ENCODE results near the gene ZNF69. TPM values are rescaled to one million over a fixed set of nuclear protein-coding genes. Genes with fewer than 3 reads are reported as not detected.

The ZNF69 gene
- total and polyA plus RNA-seq, 2 of the 13 experiments (the other 11 are each of a cell fraction or from before 2014, with no cell fraction given) = 9.6 to 21.0 TPM

DNA sequence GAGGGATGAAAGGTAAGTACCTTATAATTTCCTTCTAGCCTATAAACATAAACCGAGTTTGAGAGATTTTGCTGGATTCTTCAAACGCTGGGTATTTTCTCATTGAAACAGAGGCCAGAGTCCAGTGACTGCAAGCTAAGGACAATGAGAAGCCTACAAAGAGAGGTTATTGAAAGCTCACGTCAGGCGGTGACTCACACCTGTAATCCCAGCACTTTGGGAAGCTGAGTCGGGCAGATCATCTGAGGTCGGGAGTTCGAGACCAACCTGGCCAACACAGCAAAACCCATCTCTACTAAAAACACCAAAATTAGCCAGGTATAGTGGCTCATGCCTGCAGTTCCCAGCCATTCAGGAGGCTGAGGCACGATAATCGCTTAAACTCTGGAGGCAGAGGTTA lies 15.0 kb upstream of the ZNF69 start:
- in situ Hi-C loops (cut with HindIII; ENCODE audit: extremely low pct_ligation_motif_present, low pct_unique_long_range_greater_than_20kb) = no loop called here
- Histone ChIP-seq H4K20me1 (ENCODE audit: insufficient read depth, low read length) (no peaks in the 10 kb centered on the region), H3K36me3 (replicated peaks in 1 of 2; ENCODE audit: control insufficient read depth in 1 of 2, insufficient read depth in 2 of 2, low read length in 2 of 2) (peaks cover 0 to 9% of the 10 kb centered on the region in 2 experiments; a peak in 3 of 5 replicates), H3K27ac (ENCODE audit: extremely low read length, insufficient read depth, low read length) (peak overlapping the region; percentile 15), H3K4me3 (replicated peaks in 1 of 3; ENCODE audit: insufficient read depth in 1 of 3, low read depth in 2 of 3, low read length in 3 of 3) (no peak overlapping the region), H3K4me2 (ENCODE audit: low read depth, low read length) (peak overlapping the region; percentile 29; the same call in 1 of the 2 replicates), H3K27me3 (ENCODE audit: control insufficient read depth in 1 of 2, insufficient read depth in 2 of 2, low read length in 2 of 2) (no peaks in the 10 kb centered on the region), H3K9ac (ENCODE audit: insufficient read depth, low read depth, low read length) (no peak overlapping the region), H2AFZ (ENCODE audit: low read length) (no peak overlapping the region), H3K9me3 (ENCODE audit: low read length) (no peaks in the 10 kb centered on the region), H3K4me1 (ENCODE audit: insufficient read depth, low read length) (peaks cover 23% of the 10 kb centered on the region), H3K79me2 (ENCODE audit: insufficient read depth, low read length) (no peaks in the 10 kb centered on the region)
- 27% methylated on average over 9 of the region's 9 CpGs for WGBS (ENCODE audit: low lambda C conversion rate)
- peak; percentile 53 for DNase-seq (ENCODE audit: low spot score)
- ATAC-seq = peak; percentile 32; the same call in 1 of the 3 replicates
- ChIA-PET POLR2A (no interaction called here), CTCF (ENCODE audit: low intra/inter-chr PET ratio, low total read pairs) (no interaction called here)
- intact Hi-C loops (cut with micrococcal nuclease; ENCODE audit: unreplicated experiment) = no loop called here
- FAIRE-seq = no peak
- no TSS peak for BruUV-seq (replicated peaks)
- TF ChIP-seq GABPB1 (CRISPR knock-in tag; IDR thresholded peaks at IDR 0.05) = no peak
- no peak for TF ChIP-seq MTA1 (CRISPR knock-in tag; IDR thresholded peaks at IDR 0.05; ENCODE audit: borderline replicate concordance)
- TF ChIP-seq SAFB2 (CRISPR knock-in tag; IDR thresholded peaks at IDR 0.05; ENCODE audit: borderline replicate concordance, low read depth) = no peak
- no peak for TF ChIP-seq ZNF138 (CRISPR knock-in tag; IDR thresholded peaks at IDR 0.05; ENCODE audit: low read depth)
- 0 out of 2 replicates have a peak, but pooled peaks have one; percentile 46 for TF ChIP-seq CREB1 (IDR thresholded peaks at IDR 0.05)
- TF ChIP-seq CREB1 (CRISPR knock-in tag; IDR thresholded peaks at IDR 0.05) = peak; percentile 37; the same call in 1 of the 2 replicates
- TF ChIP-seq REXO4 (CRISPR knock-in tag; IDR thresholded peaks at IDR 0.05; ENCODE audit: borderline replicate concordance) = no peak
- no peak for TF ChIP-seq HOXA7 (CRISPR knock-in tag; IDR thresholded peaks at IDR 0.05)
- no peak for TF ChIP-seq RFX1 (IDR thresholded peaks at IDR 0.05)
- TF ChIP-seq, protein P1, sequence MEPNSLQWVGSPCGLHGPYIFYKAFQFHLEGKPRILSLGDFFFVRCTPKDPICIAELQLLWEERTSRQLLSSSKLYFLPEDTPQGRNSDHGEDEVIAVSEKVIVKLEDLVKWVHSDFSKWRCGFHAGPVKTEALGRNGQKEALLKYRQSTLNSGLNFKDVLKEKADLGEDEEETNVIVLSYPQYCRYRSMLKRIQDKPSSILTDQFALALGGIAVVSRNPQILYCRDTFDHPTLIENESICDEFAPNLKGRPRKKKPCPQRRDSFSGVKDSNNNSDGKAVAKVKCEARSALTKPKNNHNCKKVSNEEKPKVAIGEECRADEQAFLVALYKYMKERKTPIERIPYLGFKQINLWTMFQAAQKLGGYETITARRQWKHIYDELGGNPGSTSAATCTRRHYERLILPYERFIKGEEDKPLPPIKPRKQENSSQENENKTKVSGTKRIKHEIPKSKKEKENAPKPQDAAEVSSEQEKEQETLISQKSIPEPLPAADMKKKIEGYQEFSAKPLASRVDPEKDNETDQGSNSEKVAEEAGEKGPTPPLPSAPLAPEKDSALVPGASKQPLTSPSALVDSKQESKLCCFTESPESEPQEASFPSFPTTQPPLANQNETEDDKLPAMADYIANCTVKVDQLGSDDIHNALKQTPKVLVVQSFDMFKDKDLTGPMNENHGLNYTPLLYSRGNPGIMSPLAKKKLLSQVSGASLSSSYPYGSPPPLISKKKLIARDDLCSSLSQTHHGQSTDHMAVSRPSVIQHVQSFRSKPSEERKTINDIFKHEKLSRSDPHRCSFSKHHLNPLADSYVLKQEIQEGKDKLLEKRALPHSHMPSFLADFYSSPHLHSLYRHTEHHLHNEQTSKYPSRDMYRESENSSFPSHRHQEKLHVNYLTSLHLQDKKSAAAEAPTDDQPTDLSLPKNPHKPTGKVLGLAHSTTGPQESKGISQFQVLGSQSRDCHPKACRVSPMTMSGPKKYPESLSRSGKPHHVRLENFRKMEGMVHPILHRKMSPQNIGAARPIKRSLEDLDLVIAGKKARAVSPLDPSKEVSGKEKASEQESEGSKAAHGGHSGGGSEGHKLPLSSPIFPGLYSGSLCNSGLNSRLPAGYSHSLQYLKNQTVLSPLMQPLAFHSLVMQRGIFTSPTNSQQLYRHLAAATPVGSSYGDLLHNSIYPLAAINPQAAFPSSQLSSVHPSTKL (CRISPR knock-in tag; IDR thresholded peaks at IDR 0.05) = peak; percentile 32; the same call in 1 of the 2 replicates
- TF ChIP-seq, protein P2, sequence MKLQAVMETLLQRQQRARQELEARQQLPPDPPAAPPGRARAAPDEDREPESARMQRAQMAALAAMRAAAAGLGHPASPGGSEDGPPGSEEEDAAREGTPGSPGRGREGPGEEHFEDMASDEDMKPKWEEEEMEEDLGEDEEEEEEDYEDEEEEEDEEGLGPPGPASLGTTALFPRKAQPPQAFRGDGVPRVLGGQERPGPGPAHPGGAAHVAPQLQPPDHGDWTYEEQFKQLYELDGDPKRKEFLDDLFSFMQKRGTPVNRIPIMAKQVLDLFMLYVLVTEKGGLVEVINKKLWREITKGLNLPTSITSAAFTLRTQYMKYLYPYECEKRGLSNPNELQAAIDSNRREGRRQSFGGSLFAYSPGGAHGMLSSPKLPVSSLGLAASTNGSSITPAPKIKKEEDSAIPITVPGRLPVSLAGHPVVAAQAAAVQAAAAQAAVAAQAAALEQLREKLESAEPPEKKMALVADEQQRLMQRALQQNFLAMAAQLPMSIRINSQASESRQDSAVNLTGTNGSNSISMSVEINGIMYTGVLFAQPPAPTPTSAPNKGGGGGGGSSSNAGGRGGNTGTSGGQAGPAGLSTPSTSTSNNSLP (IDR thresholded peaks at IDR 0.05; ENCODE audit: low read depth, low read length) = no peak
- TF ChIP-seq ZNF224 (CRISPR knock-in tag; IDR thresholded peaks at IDR 0.05) = no peak
- TF ChIP-seq, protein P3, sequence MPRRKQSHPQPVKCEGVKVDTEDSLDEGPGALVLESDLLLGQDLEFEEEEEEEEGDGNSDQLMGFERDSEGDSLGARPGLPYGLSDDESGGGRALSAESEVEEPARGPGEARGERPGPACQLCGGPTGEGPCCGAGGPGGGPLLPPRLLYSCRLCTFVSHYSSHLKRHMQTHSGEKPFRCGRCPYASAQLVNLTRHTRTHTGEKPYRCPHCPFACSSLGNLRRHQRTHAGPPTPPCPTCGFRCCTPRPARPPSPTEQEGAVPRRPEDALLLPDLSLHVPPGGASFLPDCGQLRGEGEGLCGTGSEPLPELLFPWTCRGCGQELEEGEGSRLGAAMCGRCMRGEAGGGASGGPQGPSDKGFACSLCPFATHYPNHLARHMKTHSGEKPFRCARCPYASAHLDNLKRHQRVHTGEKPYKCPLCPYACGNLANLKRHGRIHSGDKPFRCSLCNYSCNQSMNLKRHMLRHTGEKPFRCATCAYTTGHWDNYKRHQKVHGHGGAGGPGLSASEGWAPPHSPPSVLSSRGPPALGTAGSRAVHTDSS (CRISPR knock-in tag; conservative IDR thresholded peaks at IDR 0.05) = no peak
- TF ChIP-seq ZNF883 (CRISPR knock-in tag; IDR thresholded peaks at IDR 0.05; ENCODE audit: not compliant biosample characterization) = no peak
- TF ChIP-seq ZMYM2 (CRISPR knock-in tag; IDR thresholded peaks at IDR 0.05) = peak; percentile 88
- TF ChIP-seq JUN (CRISPR knock-in tag; IDR thresholded peaks at IDR 0.05) = no peak
- TF ChIP-seq TP53 (CRISPR knock-in tag; conservative IDR thresholded peaks at IDR 0.05) = no peak
- no peak for TF ChIP-seq ZBTB1 (CRISPR knock-in tag; IDR thresholded peaks at IDR 0.05; ENCODE audit: borderline replicate concordance)
- TF ChIP-seq ZNF335 (CRISPR knock-in tag; IDR thresholded peaks at IDR 0.05) = no peak
- TF ChIP-seq MEIS2 (CRISPR knock-in tag; IDR thresholded peaks at IDR 0.05) = no peak
- no peak for TF ChIP-seq ZNF446 (CRISPR knock-in tag; IDR thresholded peaks at IDR 0.05)
